Spleen (tissue), 13 donors: ENCODE results near the gene KRTAP1-4. TPM values are rescaled to one million over a fixed set of nuclear protein-coding genes. Genes with fewer than 3 reads are reported as not detected.

Source experiments
- DNase-seq: peaks from one replicate; pipeline ENCODE4 v3.0.0-alpha.2; 2020
- H3K27ac ChIP-seq, 8 donors: fragments of 200-600 bp; sonication (generic) in 7 of 8; 1 replicate in 4 of 8; 2 replicates in 4 of 8; pipeline versions ENCODE4 v1.5.0 to v1.8.0; 2016 to 2021; ENCODE audit warnings: inconsistent platforms in 4 of 8, mild to moderate bottlenecking in 4 of 8, moderate library complexity in 1 of 8
- H3K27me3 ChIP-seq, 7 donors: fragments of 200-600 bp; sonication (generic) in 6 of 7; replicated peaks in 1 of 7; 1 replicate in 4 of 7; 2 replicates in 3 of 7; pipeline versions ENCODE4 v1.5.0 to v1.8.0; 2016 to 2021; ENCODE audit warnings: inconsistent platforms in 3 of 7, mild to moderate bottlenecking in 1 of 7
- H3K36me3 ChIP-seq, 6 donors: fragments of 200-600 bp; sonication (generic) in 5 of 6; 1 replicate in 4 of 6; 2 replicates in 2 of 6; pipeline versions ENCODE4 v1.5.0 to v1.8.0; 2016 to 2021; ENCODE audit warnings: inconsistent platforms in 2 of 6
- H3K4me1 ChIP-seq, 6 donors: fragments of 200-600 bp; sonication (generic) in 5 of 6; 1 replicate in 3 of 6; 2 replicates in 3 of 6; pipeline versions ENCODE4 v1.5.0 to v1.8.0; 2016 to 2021; ENCODE audit warnings: inconsistent platforms in 3 of 6
- H3K4me3 ChIP-seq, 8 donors: fragments of 200-600 bp; sonication (generic) in 7 of 8; 1 replicate in 4 of 8; 2 replicates in 4 of 8; pipeline versions ENCODE4 v1.5.0 to v1.8.0; 2016 to 2021; ENCODE audit warnings: inconsistent platforms in 4 of 8, mild to moderate bottlenecking in 4 of 8, moderate library complexity in 2 of 8
- H3K9me3 ChIP-seq, 8 donors: fragments of 200-600 bp; sonication (generic) in 7 of 8; 1 replicate in 4 of 8; 2 replicates in 4 of 8; pipeline versions ENCODE4 v1.5.0 to v1.8.0; 2016 to 2021; ENCODE audit warnings: inconsistent platforms in 4 of 8
- CTCF ChIP-seq, 11 experiments: fragments of 200-600 bp in 7 of 11; fragments of 450-650 bp in 4 of 11; sonication (generic) in 4 of 11; IDR thresholded peaks in 8 of 11; conservative IDR thresholded peaks in 3 of 11; 1 replicate in 7 of 11; 2 replicates in 4 of 11; pipeline versions ENCODE4 v1.4.0 to v1.8.0; 2016 to 2021; ENCODE audit warnings: antibody characterized with exemption in 11 of 11, inconsistent platforms in 4 of 11, mild to moderate bottlenecking in 1 of 11
- POLR2A ChIP-seq, 3 donors: fragments of 450-650 bp; IDR thresholded peaks; one replicate each; pipeline ENCODE4 v1.5.1; 2017; ENCODE audit warnings: antibody characterized with exemption in 3 of 3, mild to moderate bottlenecking in 1 of 3
- POLR2AphosphoS5 ChIP-seq, 3 donors: sonication (generic); formaldehyde crosslinking; IDR thresholded peaks; one replicate each; pipeline ENCODE4 v1.5.1; 2017; ENCODE audit warnings: antibody characterized with exemption in 3 of 3
- WGBS, 5 donors: extraction: QIAGEN DNeasy Blood & Tissue Kit in 3 of 5; methylation state at CpG; one replicate each; pipeline versions ENCODE4 v1.1.5 to v1.1.7; 2013 to 2018; 5-methylcytosine and 5-hydroxymethylcytosine counted together
- intact Hi-C: fragments of 100-400 bp; cut with DNase I; formaldehyde crosslinking; loops from one replicate; pipeline ENCODE4 v1.15.0; 2023; ENCODE audit warnings: low total_unique reads
- long read RNA-seq, 2 donors: transcript quantifications; one replicate each; lab custom pipeline, GENCODE V29; 2026
- polyA plus RNA-seq, 3 donors: library from polyadenylated mRNA; stranded (reverse); fragments of 200-250 nt; gene quantifications; one replicate each; pipeline ENCODE4 v1.2.1, GENCODE V29; 2013
- total RNA-seq, 7 donors: library from RNA; depleted of rRNA in 3 of 7; stranded (reverse); fragments of >200 nt in 3 of 7; fragmentation: NEBNext Ultra II Directional in 4 of 7; extraction: Animal tissue kit (Norgen Biotek cat#: 25700) in 4 of 7; gene quantifications; one replicate each; pipeline versions ENCODE4 v1.1.0 to v1.2.1, GENCODE V29; 2016 to 2021
- donor health status: healthy with polysubstance abuse.
- donor health status: DM: no; HTN: no; CAD: no; lungs with moderate emphysema.
- donor health status: DM: no; HTN: no; CAD: no.
- donor health status: Bipolar disorder and iron deficiency.
- donor health status: healthy.
- donor health status: DM: no; HTN: no; CAD: no.
- donor health status: DM: yes; HTN: yes; CAD: no.

KRTAP1-4 gene
- total RNA-seq (not detected), polyA plus RNA-seq (not detected)
- long read RNA-seq, donor 1: 0 reads
- long read RNA-seq, donor 2: 0 reads

DNA sequence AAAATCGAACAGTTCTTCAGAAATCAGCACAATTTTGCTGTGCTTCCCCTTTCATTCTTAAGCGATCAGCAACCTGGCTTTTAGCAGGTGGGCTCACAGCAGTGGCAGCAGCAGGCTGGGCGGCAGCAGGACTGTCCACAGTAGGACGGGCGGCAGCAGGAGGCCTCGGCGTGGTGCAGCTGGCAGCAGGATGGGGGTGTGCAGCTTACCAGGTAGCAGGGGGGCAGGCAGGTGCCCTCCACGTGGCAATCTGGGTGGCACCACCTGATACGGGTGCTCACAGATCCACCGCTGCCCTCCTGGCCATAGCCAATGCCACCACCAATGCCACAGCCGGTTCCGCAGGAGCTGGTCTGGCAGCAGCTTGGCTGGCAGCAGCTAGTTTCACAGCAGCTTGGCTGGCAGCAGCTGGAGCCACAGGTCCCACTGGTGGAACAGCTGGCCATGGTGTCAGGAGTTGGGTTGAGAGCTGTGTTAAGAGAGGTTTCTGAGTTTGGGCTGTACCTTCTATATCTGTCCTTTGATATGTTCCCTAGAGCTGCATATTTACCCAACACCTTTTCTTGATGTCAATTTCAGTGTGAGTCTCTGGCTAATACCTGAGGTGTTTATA is at the start of gene KRTAP1-4:
KRTAP1-4 (minus strand) TSS at position 563 of the 613 bp plus-strand sequence; CDS start at position 446, 117 bp downstream.
- H3K36me3 ChIP-seq: no peaks in the 10 kb centered on the region
- no peaks in the 10 kb centered on the region for H3K4me1 ChIP-seq
- DNase-seq: no peak
- WGBS, 5 donors: 84 to 92% (median 85%) methylated on average over 8 to 12 of the region's 12 CpGs
- intact Hi-C loops: no loop called here
- H3K27ac ChIP-seq: no peak within 1 kb of the TSS
- H3K4me3 ChIP-seq: no peak within 1 kb of the TSS
- TF ChIP-seq POLR2AphosphoS5 (IDR thresholded peaks at IDR 0.05): no peak
- no peak for TF ChIP-seq CTCF (IDR thresholded peaks at IDR 0.05 in 8 of 11, conservative IDR thresholded peaks at IDR 0.05 in 3 of 11)
- TF ChIP-seq POLR2A (IDR thresholded peaks at IDR 0.05): no peak
- no peaks in the 10 kb centered on the region for H3K9me3 ChIP-seq
- peaks cover 0 to 23% (median 4%) of the 10 kb centered on the region in 7 donors for H3K27me3 ChIP-seq

GRCh38 chr17:41076788-41077187 is 46.8 kb upstream of the KRTAP1-4 start:
- no peak for DNase-seq
- Histone ChIP-seq H3K36me3 (no peaks in the 10 kb centered on the region), H3K27ac (no peak overlapping the region), H3K9me3 (no peaks in the 10 kb centered on the region), H3K4me1 (no peaks in the 10 kb centered on the region), H3K4me3 (no peak overlapping the region), H3K27me3 (peaks cover 0 to 9% (median 0%) of the 10 kb centered on the region in 7 donors)
- TF ChIP-seq POLR2AphosphoS5 (IDR thresholded peaks at IDR 0.05) (no peak), CTCF (IDR thresholded peaks at IDR 0.05 in 8 of 11, conservative IDR thresholded peaks at IDR 0.05 in 3 of 11) (no peak), POLR2A (IDR thresholded peaks at IDR 0.05) (no peak)
- intact Hi-C loops: no loop called here

DNA sequence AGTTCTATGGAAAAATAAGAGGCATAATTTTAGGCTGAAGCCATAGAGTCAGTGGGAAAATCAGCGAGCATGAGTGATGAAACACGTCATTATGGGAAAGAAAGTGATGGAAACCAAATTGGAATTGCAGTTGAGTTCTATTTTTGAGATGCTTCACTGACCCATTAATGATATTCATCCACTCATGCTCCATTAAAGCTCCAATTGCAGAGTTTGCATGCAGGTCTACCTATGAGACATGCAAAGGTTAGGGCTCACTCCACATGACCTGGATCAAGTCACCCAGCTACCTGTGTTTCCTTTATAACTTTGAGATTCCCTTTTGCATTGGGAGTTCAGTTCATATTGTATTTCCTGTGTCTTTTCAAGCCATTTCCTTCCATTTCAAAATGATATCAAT is 43.7 kb upstream of the KRTAP1-4 start:
- Histone ChIP-seq H3K36me3 (no peaks in the 10 kb centered on the region), H3K27ac (no peak overlapping the region), H3K9me3 (no peaks in the 10 kb centered on the region), H3K4me3 (no peak overlapping the region), H3K4me1 (no peaks in the 10 kb centered on the region), H3K27me3 (peaks cover 0 to 9% (median 0%) of the 10 kb centered on the region in 7 donors)
- DNase-seq: no peak
- 76 to 94% (median 90%) methylated on average over 2 of the region's 2 CpGs for WGBS, 5 donors
- no peak for TF ChIP-seq POLR2A (IDR thresholded peaks at IDR 0.05)
- no peak for TF ChIP-seq CTCF (IDR thresholded peaks at IDR 0.05 in 8 of 11, conservative IDR thresholded peaks at IDR 0.05 in 3 of 11)
- TF ChIP-seq POLR2AphosphoS5 (IDR thresholded peaks at IDR 0.05): no peak
- intact Hi-C loops: no loop called here

DNA sequence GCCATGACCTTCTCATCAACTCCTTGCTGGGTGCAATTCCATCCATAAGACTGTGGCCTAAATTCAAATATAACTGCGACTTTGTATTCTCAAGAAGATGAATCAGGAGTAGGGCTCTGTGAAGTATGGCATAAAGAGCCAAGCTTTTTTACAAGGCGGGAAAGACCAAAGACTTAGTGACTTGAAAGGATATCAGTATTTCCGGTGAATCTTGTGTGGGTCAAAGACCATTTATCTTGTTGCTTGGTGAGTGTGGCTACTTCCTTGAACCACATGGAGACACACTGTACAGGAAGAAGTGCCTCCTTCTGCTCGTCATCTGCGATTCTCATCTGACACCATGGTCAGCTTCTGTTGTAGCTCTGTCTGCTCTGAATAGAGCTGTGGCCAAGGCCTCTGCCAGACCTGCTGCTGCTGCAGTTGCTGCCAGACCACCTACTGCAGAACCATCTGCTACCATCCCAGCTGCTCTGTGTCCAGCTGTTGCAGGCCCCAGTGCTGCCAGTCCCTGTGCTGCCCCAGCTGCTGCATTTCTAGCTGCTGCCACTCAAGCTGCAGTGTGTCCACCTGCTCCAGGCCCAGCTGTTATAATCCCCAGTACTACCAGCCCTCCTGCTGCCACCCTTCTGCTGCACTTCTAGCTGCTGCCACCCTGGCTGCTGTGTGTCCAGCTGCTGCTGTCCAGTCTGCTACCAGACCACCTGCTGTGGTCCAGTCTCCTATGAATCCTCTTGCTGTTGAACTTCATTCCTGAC is 41.8 kb upstream of the KRTAP1-4 start:
- Histone ChIP-seq H3K4me1 (no peaks in the 10 kb centered on the region), H3K27me3 (peaks cover 0 to 9% (median 0%) of the 10 kb centered on the region in 7 donors), H3K36me3 (no peaks in the 10 kb centered on the region), H3K27ac (no peak overlapping the region), H3K9me3 (no peaks in the 10 kb centered on the region), H3K4me3 (no peak overlapping the region)
- TF ChIP-seq POLR2A (IDR thresholded peaks at IDR 0.05) (no peak), POLR2AphosphoS5 (IDR thresholded peaks at IDR 0.05) (no peak), CTCF (IDR thresholded peaks at IDR 0.05 in 8 of 11, conservative IDR thresholded peaks at IDR 0.05 in 3 of 11) (no peak)
- intact Hi-C loops: no loop called here
- WGBS, 5 donors: 80 to 89% (median 83%) methylated on average over 5 of the region's 5 CpGs
- DNase-seq: no peak
